GM19455 (cell line): ENCODE measurements around the gene GPR137B.

Experiments used
- ATAC-seq: cut with Tn5 transposase; IDR thresholded peaks from one replicate; pipeline ENCODE4 v1.9.1; 2021; ENCODE audit not compliant: unreplicated experiment

GPR137B gene

DNA sequence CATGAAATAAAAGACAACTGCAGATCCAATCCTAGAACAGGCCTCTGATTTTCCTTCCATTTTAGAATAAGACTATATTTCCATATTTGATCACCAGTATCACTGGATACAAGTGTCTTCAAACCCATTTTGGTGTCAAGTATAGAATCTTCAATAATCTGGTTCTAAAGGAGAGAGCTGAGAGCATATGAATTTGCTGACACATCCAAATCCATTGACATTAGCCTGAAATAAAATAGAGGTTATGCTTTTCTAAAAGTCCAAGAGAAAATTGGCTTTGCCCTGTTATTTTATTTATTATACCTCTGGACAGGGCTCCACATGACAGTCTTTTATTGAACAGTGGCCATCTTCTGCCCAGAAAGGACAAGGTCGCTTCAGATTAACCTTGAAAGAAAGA lies 110.8 kb downstream of the GPR137B start:
- no peak for ATAC-seq

DNA sequence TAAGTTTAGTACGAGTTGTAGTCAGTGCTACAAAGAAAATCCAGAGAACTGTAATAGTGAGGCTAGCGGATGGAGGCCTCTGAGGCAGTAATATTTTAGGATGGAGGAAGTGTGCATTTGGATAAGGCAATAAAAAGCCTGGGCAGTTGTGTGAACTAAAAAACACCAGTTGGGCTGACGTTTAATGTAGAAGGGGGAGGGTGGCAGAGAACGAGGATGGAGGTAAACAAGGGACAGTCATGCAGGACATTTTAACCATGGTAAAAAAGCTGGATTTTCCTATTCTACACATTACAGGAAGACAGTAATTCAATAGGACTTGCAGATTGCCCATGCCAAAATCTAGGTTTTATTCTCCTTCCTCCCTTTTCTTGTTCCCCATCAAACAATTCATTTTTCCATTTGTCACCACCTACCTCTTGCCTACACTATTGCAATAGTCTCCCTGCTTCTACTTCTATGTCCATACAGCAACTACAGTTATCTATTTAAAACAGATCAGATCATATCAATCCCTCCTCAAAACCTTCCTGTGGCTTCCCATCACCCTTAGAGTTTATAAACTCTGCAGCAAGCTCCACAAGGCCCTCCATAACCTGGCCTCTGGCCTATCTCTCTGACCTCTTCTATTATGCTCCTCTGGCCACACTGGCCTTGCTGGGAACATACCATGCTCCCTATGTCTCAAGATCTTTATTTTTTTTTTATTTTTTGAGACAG lies 111.7 kb downstream of the GPR137B start:
- ATAC-seq: no peak

DNA sequence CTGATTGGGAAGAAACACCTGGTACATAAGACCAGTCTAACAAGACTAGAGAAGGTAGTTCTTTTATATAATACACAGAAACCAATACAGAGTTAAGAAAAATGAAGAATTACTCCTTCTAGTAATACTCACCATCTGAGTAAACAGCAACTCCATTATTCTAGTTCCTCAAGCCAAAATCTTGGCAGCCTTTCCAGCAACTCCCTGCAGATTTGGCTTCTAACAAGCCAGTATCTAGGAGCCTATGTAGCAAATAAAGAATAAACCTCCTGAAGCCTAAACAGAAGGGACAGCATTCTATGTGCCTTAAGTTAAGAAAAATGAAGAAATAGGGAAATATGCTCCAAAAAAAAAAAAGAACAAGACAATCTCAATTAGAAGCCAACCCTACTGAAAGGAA lies 114.9 kb downstream of the GPR137B start:
- ATAC-seq: no peak

DNA sequence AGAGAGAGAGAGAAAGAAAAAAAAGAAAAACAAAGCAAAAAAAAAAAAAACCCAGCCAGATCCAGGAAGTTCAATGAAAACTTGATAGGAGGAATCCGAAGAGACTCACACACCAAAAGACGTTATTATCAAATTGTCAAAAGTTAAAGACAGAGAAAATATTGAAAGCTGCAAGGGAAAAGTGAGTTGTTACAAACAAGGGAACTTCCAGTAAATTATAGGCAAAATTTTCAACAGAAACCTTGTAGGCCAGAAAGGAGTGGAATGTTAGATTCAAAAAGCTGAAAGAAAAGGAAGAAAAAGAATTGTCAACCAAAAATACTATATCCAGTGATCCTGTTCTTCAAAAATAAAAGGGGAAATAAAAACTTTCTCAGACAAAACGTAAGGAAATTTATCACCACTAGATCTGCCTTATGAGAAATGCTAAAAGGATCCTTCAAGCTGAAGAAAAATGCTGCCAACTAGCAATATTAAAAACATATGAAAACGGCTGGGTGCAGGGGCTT lies 115.8 kb downstream of the GPR137B start:
- ATAC-seq: no peak
